CD14-positive monocyte (primary cell): ENCODE measurements around the gene REXO5. TPM values are rescaled to one million over a fixed set of nuclear protein-coding genes. Genes with fewer than 3 reads are reported as not detected.

Source experiments
- DNase-seq, 3 donors: peaks; one replicate each; pipeline ENCODE4 v3.0.0-alpha.2; 2011 to 2022
- H2AFZ ChIP-seq: 2 replicates; pipeline ENCODE4 v1.6.0; 2012; ENCODE audit warnings: mild to moderate bottlenecking, low read depth, low read length, inconsistent platforms; ENCODE audit not compliant: insufficient read depth, poor library complexity, severe bottlenecking
- H3K27ac ChIP-seq, 2 donors: 1 replicate in 1 of 2; 2 replicates in 1 of 2; pipeline ENCODE4 v1.5.1; 2012 to 2013; ENCODE audit warnings: low read length in 2 of 2, control low read depth in 1 of 2, inconsistent platforms in 1 of 2, low read depth in 1 of 2, mild to moderate bottlenecking in 1 of 2
- H3K27me3 ChIP-seq, 2 donors: one replicate each; pipeline versions ENCODE4 v1.6.0 to v1.6.1; 2011 to 2013; ENCODE audit warnings: low read length in 2 of 2; ENCODE audit not compliant: control insufficient read depth in 2 of 2, insufficient read depth in 2 of 2
- H3K36me3 ChIP-seq, 2 donors: replicated peaks in 1 of 2; 1 replicate in 1 of 2; 2 replicates in 1 of 2; pipeline versions ENCODE4 v1.5.1 to v1.6.1; 2012 to 2013; ENCODE audit warnings: low read length in 2 of 2, control low read depth in 1 of 2, inconsistent platforms in 1 of 2, mild to moderate bottlenecking in 1 of 2; ENCODE audit not compliant: insufficient read depth in 2 of 2, control insufficient read depth in 1 of 2
- H3K4me1 ChIP-seq, 2 donors: 1 replicate in 1 of 2; 2 replicates in 1 of 2; pipeline versions ENCODE4 v1.5.1 to v1.6.1; 2012 to 2013; ENCODE audit warnings: low read length in 2 of 2, control low read depth in 1 of 2, inconsistent platforms in 1 of 2, mild to moderate bottlenecking in 1 of 2, moderate library complexity in 1 of 2; ENCODE audit not compliant: insufficient read depth in 2 of 2, control insufficient read depth in 1 of 2
- H3K4me2 ChIP-seq: replicated peaks from 2 replicates; pipeline ENCODE3; 2012; ENCODE audit warnings: low read length, moderate library complexity, mild to moderate bottlenecking; ENCODE audit not compliant: poor library complexity, severe bottlenecking; ENCODE audit errors: extremely low read depth
- H3K4me3 ChIP-seq, 3 experiments: fragments of 200-600 bp in 1 of 3; sonication (generic) in 1 of 3; replicated peaks in 1 of 3; 1 replicate in 2 of 3; 2 replicates in 1 of 3; pipeline ENCODE4 v1.5.1; 2011 to 2013; ENCODE audit warnings: low read length in 3 of 3, mild to moderate bottlenecking in 3 of 3, control low read depth in 2 of 3, low read depth in 2 of 3, inconsistent platforms in 1 of 3, moderate library complexity in 1 of 3
- H3K79me2 ChIP-seq: 2 replicates; pipeline ENCODE4 v1.6.0; 2012; ENCODE audit warnings: mild to moderate bottlenecking, control low read depth, inconsistent platforms, low read length, moderate library complexity; ENCODE audit not compliant: insufficient read depth
- H3K9ac ChIP-seq: 2 replicates; pipeline ENCODE4 v1.6.0; 2017; ENCODE audit warnings: low read length, mild to moderate bottlenecking; ENCODE audit not compliant: insufficient read depth, poor library complexity, severe bottlenecking
- H3K9me3 ChIP-seq, 2 donors: replicated peaks in 1 of 2; 1 replicate in 1 of 2; 2 replicates in 1 of 2; pipeline versions ENCODE4 v1.5.1 to v1.6.1; 2012 to 2013; ENCODE audit warnings: low read length in 2 of 2, control low read depth in 1 of 2; ENCODE audit not compliant: control insufficient read depth in 1 of 2, insufficient read depth in 1 of 2
- H4K20me1 ChIP-seq: 2 replicates; pipeline ENCODE4 v1.6.0; 2012; ENCODE audit warnings: mild to moderate bottlenecking, low read length, control low read depth, moderate library complexity; ENCODE audit not compliant: insufficient read depth
- H3K27ac Mint-ChIP-seq, 7 donors: one replicate each; pipeline ENCODE4 v1.8.0; 2020; ENCODE audit warnings: mild to moderate bottlenecking in 7 of 7, mixed read lengths in 7 of 7, moderate library complexity in 6 of 7, inconsistent platforms in 2 of 7
- H3K27me3 Mint-ChIP-seq, 3 donors: one replicate each; pipeline ENCODE4 v1.8.0; 2021 to 2022; ENCODE audit warnings: low read depth in 3 of 3, mild to moderate bottlenecking in 3 of 3, mixed read lengths in 3 of 3, moderate library complexity in 3 of 3, inconsistent platforms in 1 of 3
- H3K36me3 Mint-ChIP-seq, 2 donors: one replicate each; pipeline ENCODE4 v1.8.0; 2020; ENCODE audit warnings: mixed read lengths in 2 of 2, inconsistent platforms in 1 of 2, mild to moderate bottlenecking in 1 of 2
- H3K4me1 Mint-ChIP-seq: one replicate; pipeline ENCODE4 v1.8.0; 2020; ENCODE audit warnings: mild to moderate bottlenecking, mixed read lengths
- H3K4me3 Mint-ChIP-seq, 2 donors: one replicate each; pipeline ENCODE4 v1.8.0; 2020; ENCODE audit warnings: mild to moderate bottlenecking in 2 of 2, mixed read lengths in 2 of 2, moderate library complexity in 1 of 2
- H3K9me3 Mint-ChIP-seq, 7 donors: one replicate each; pipeline ENCODE4 v1.8.0; 2020 to 2022; ENCODE audit warnings: mixed read lengths in 7 of 7, mild to moderate bottlenecking in 6 of 7, moderate library complexity in 6 of 7, inconsistent platforms in 2 of 7
- CTCF ChIP-seq: fragments of 200-600 bp; IDR thresholded peaks from one replicate; pipeline ENCODE4 v1.8.0; 2022; ENCODE audit warnings: antibody characterized with exemption, mild to moderate bottlenecking
- WGBS: methylation state at CpG from one replicate; pipeline ENCODE4 v1.1.5; 2013; ENCODE audit warnings: missing lambda C conversion rate; ENCODE audit not compliant: insufficient coverage; 5-methylcytosine and 5-hydroxymethylcytosine counted together
- intact Hi-C, 2 donors: fragments of 100-400 bp; cut with micrococcal nuclease; formaldehyde crosslinking; loops; one replicate each; pipeline versions ENCODE4 v1.15.0 to v1.15.1; 2023
- polyA plus RNA-seq, 3 donors: library from polyadenylated mRNA; depleted of rRNA in 1 of 3; unstranded in 2 of 3; stranded (reverse) in 1 of 3; fragments of 300-500 nt in 2 of 3; fragments of >200 nt in 1 of 3; fragmentation: Illumina TruSeq in 2 of 3; gene quantifications; 1 replicate in 2 of 3; 2 replicates in 1 of 3; pipeline ENCODE4 v1.2.3, GENCODE V29; 2012 to 2021

Gene REXO5
- polyA plus RNA-seq, 3 donors, result 0.52 to 1.4 (median 0.55) TPM

DNA sequence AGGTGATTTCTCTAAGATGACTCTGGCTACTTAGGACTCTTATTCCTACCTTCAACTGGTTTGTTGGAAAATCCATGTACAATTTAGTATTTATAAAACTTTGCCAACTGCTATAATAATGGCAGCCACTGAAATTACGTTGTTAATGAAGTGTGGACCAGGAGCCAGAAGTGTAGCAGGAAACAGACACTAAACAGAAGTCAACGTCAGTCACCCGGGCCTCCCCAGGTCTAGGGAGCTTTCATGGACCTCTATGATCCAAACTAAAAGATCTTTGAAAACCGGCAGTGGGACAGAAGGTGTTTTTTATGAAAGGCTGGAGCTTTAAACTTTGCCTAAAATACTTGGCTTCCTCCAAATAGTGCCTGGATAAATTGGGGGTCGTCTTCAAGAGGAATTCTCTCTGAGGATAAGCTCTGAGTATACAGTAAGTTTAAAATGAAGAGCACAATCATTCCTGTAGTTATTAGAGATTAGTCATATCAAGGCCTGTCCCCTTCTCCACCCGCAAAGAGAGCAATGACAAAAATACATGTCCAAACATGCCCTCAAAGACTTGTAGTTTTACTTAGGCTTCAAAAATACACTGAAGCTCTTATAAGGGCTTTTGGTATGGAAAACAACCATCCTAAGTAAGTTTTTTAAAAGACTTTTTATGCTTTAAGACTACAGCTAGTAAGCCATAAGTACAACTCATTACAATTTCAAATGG lies 59.2 kb downstream of the REXO5 start:
- no peak overlapping the region for H3K27ac Mint-ChIP-seq
- Histone ChIP-seq H3K4me3 (no peak overlapping the region), H3K79me2 (peaks cover 7% of the 10 kb centered on the region), H3K27me3 (no peaks in the 10 kb centered on the region), H3K4me1 (peaks cover 7% of the 10 kb centered on the region in 2 donors), H2AFZ (no peak overlapping the region), H4K20me1 (peaks cover 54% of the 10 kb centered on the region), H3K9ac (no peak overlapping the region), H3K4me2 (no peak overlapping the region), H3K36me3 (peaks cover 20 to 23% of the 10 kb centered on the region in 2 donors), H3K27ac (no peak overlapping the region), H3K9me3 (no peaks in the 10 kb centered on the region)
- TF ChIP-seq CTCF, result no peak
- H3K4me3 Mint-ChIP-seq, result no peak overlapping the region
- H3K36me3 Mint-ChIP-seq, result peaks cover 21 to 27% of the 10 kb centered on the region in 2 donors
- no peak for DNase-seq
- WGBS, result 100% methylated on average over 2 of the region's 6 CpGs
- peaks cover 0 to 2% (median 0%) of the 10 kb centered on the region in 3 donors for H3K27me3 Mint-ChIP-seq
- peaks cover 14% of the 10 kb centered on the region for H3K4me1 Mint-ChIP-seq
- intact Hi-C loops, result loop anchor here in 1 of 2 donors (10.0 kb wide), 1 partner anchor 69 kb away; no protein-coding TSS in a partner anchor
- H3K9me3 Mint-ChIP-seq, result no peaks in the 10 kb centered on the region

DNA sequence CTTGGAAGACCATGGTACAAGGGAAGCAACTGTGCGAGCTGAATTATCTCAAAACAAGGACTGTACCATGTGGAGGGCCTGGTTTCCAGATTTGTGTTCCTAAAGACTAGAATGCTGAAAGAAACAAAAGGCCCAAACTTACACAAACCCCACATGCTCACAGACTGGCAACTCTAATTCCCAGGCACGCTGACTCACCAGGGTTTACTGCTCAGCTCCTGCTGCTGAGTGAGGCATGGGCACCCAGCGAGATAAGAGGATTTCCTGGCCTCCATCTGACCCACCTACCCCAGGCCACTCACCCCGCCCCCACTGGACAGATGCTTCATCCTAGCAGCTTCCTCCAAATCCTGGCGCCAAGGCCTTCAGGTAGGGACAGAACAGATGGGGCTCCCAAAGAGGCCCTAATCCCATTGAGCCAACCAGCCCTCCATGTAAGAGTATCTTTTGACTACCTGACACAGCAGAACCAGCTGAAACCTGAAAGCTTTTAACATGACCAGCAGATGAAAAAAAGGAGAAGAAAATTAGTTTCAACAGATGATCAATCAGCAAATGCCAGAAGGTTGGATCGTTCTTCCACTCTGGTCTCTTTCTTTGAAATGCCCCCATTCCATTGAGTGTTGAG lies 59.9 kb downstream of the REXO5 start:
- peak overlapping the region in 1 of 7 donors; percentile 15 for H3K27ac Mint-ChIP-seq
- peaks cover 0 to 2% (median 0%) of the 10 kb centered on the region in 3 donors for H3K27me3 Mint-ChIP-seq

More for the DNA sequence above, 59.9 kb downstream of the REXO5 start:
- peak in 1 of 3 donors; percentile 15 for DNase-seq
- no peak overlapping the region for H3K4me3 ChIP-seq
- Mint-ChIP-seq H3K4me1 (peaks cover 17% of the 10 kb centered on the region), H3K4me3 (no peak overlapping the region), H3K36me3 (peaks cover 17 to 22% of the 10 kb centered on the region in 2 donors), H3K9me3 (no peaks in the 10 kb centered on the region)
- H3K27ac ChIP-seq, result no peak overlapping the region
- H4K20me1 ChIP-seq, result peaks cover 60% of the 10 kb centered on the region
- TF ChIP-seq CTCF, result no peak
- H3K9me3 ChIP-seq, result no peaks in the 10 kb centered on the region
- H3K4me1 ChIP-seq, result peaks cover 7 to 9% of the 10 kb centered on the region in 2 donors
- no peak overlapping the region for H3K9ac ChIP-seq
- peaks cover 13 to 16% of the 10 kb centered on the region in 2 donors for H3K36me3 ChIP-seq
- no peak overlapping the region for H3K4me2 ChIP-seq
- intact Hi-C loops, result loop anchor here in 1 of 2 donors (10.0 kb wide), 1 partner anchor 69 kb away; no protein-coding TSS in a partner anchor
- H3K27me3 ChIP-seq, result no peaks in the 10 kb centered on the region
- no peak overlapping the region for H2AFZ ChIP-seq
- peaks cover 7% of the 10 kb centered on the region for H3K79me2 ChIP-seq
- 65% methylated on average over 4 of the region's 6 CpGs for whole genome bisulfite sequencing
